ENCODE results near the gene TP53AIP1. TPM values are rescaled to one million over a fixed set of nuclear protein-coding genes. Genes with fewer than 3 reads are reported as not detected.
A peak's percentile ranks its signal among the peaks of the same experiment; 100 is the strongest.

TP53AIP1 gene
- total RNA-seq, 1 donor from 2014 or later: not detected

GRCh38 chr11:128955636-128956035 is 13.0 kb upstream of the TP53AIP1 start:
- Histone ChIP-seq H3K4me3 (no peak overlapping the region), H3K4me1 (no peaks in the 10 kb centered on the region), H3K27ac (replicated peaks) (no peak overlapping the region), H3K9me3 (replicated peaks) (no peaks in the 10 kb centered on the region), H3K27me3 (ENCODE audit: low read depth) (peaks cover 29% of the 10 kb centered on the region), H3K36me3 (no peaks in the 10 kb centered on the region)
- no peak for DNase-seq
- no peak for TF ChIP-seq CTCF (IDR thresholded peaks at IDR 0.05; ENCODE audit: borderline replicate concordance)
- intact Hi-C loops (cut with micrococcal nuclease): loop anchor here (2.0 kb wide), 1 partner anchor 71 kb away; no protein-coding TSS in a partner anchor

- Histone ChIP-seq H3K4me1 (peaks cover 3% of the 10 kb centered on the region), H3K27ac (replicated peaks) (no peak overlapping the region), H3K36me3 (no peaks in the 10 kb centered on the region), H3K4me3 (no peak overlapping the region), H3K27me3 (ENCODE audit: low read depth) (peaks cover 15% of the 10 kb centered on the region), H3K9me3 (replicated peaks) (no peaks in the 10 kb centered on the region)
- DNase-seq: no peak
- intact Hi-C loops (cut with micrococcal nuclease): no loop called here
- TF ChIP-seq CTCF (IDR thresholded peaks at IDR 0.05; ENCODE audit: borderline replicate concordance): no peak
Observed at GRCh38 chr11:128953151-128953550, 10.5 kb upstream of the TP53AIP1 start.

GRCh38 chr11:128949791-128950454 is 7.3 kb upstream of the TP53AIP1 start:
- H3K27me3 ChIP-seq (ENCODE audit: low read depth): peaks cover 5% of the 10 kb centered on the region
- no peak for DNase-seq
- no peaks in the 10 kb centered on the region for H3K9me3 ChIP-seq (replicated peaks)
- no peak for TF ChIP-seq CTCF (IDR thresholded peaks at IDR 0.05; ENCODE audit: borderline replicate concordance)
- intact Hi-C loops (cut with micrococcal nuclease): no loop called here
- H3K27ac ChIP-seq (replicated peaks): no peak overlapping the region
- H3K4me1 ChIP-seq: peaks cover 3% of the 10 kb centered on the region
- no peaks in the 10 kb centered on the region for H3K36me3 ChIP-seq
- H3K4me3 ChIP-seq: no peak overlapping the region

GRCh38 chr11:128948583-128948982 is 5.9 kb upstream of the TP53AIP1 start:
- peak; percentile 47 for TF ChIP-seq CTCF (IDR thresholded peaks at IDR 0.05; ENCODE audit: borderline replicate concordance)
- no peak overlapping the region for H3K4me3 ChIP-seq
- H3K36me3 ChIP-seq: no peaks in the 10 kb centered on the region
- intact Hi-C loops (cut with micrococcal nuclease): no loop called here
- H3K4me1 ChIP-seq: peaks cover 3% of the 10 kb centered on the region
- DNase-seq: no peak
- H3K9me3 ChIP-seq (replicated peaks): no peaks in the 10 kb centered on the region
- no peaks in the 10 kb centered on the region for H3K27me3 ChIP-seq (ENCODE audit: low read depth)
- H3K27ac ChIP-seq (replicated peaks): no peak overlapping the region

- no peak for TF ChIP-seq CTCF (IDR thresholded peaks at IDR 0.05; ENCODE audit: borderline replicate concordance)
- H3K27me3 ChIP-seq (ENCODE audit: low read depth): peaks cover 2% of the 10 kb centered on the region
- H3K4me3 ChIP-seq: no peak overlapping the region
- no peak for DNase-seq
- intact Hi-C loops (cut with micrococcal nuclease): no loop called here
- no peak overlapping the region for H3K27ac ChIP-seq (replicated peaks)
- H3K4me1 ChIP-seq: peaks cover 3% of the 10 kb centered on the region
- no peaks in the 10 kb centered on the region for H3K9me3 ChIP-seq (replicated peaks)
- H3K36me3 ChIP-seq: no peaks in the 10 kb centered on the region
Observed at GRCh38 chr11:128947773-128948172, 5.1 kb upstream of the TP53AIP1 start.

Measured in left ventricle myocardium inferior (tissue), 1 donor.